Stimulated activated CD4-positive, alpha-beta T cell treated with anti-CD3 and anti-CD28 coated beads, Interleukin-4, amount 100 ng/mL, for 24 hours (primary cell): ENCODE measurements around the gene CCDC61.
A peak's percentile ranks its signal among the peaks of the same experiment; 100 is the strongest.

Experiments
- DNase-seq: peaks from one replicate; pipeline ENCODE4 v3.0.0-alpha.2; 2020

The CCDC61 gene

GRCh38 chr19:45973553-45974338 is 21.5 kb upstream of the CCDC61 start, which contains the start of gene NOVA2:
Gene NOVA2 (minus strand): TSS chr19:45973865. CDS start chr19:45973351, 514 bp downstream.
- peak; percentile 27 for DNase-seq

DNA sequence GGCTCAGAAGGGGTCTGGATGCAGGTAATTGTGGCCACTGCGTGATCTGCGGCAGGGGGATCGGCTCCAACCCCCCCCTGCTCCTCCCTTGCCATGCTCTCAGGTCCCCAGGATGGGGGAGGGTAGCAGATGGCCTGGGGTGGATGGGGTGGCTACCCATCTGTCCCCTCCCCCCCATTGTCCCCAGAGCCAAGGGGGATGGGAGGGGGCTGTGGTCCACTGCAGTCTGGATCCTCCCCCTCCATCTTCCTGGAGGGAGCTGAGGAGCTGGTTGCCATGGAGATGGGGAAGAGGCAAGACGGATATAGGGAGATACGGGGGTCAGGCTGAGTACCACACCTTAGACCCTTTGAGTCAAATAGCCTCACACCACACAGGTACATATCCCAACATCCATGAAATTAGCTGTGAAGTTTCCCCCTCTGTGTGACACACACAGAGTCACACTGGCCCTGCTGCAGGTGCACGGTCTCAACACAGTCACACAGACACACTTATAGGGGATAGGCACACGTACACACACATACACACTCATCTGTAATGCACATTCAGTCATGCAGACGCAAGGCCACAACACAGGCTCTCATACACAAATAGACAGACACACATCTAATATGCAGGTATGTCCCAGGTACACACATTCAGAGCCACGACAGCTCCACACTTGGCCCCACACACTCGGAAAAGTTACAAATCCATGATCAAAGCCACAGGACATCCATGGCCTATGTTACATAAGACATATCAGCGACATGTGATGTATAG is 19.8 kb upstream of the CCDC61 start:
- no peak for DNase-seq

- no peak for DNase-seq
Observed at GRCh38 chr19:45976178-45976577, 19.1 kb upstream of the CCDC61 start.

GRCh38 chr19:45978156-45978555 is 17.1 kb upstream of the CCDC61 start:
- no peak for DNase-seq

- DNase-seq: no peak
Observed at GRCh38 chr19:45981350-45981749, 13.9 kb upstream of the CCDC61 start.

GRCh38 chr19:45985321-45985720 is 9.9 kb upstream of the CCDC61 start:
- DNase-seq: no peak

DNA sequence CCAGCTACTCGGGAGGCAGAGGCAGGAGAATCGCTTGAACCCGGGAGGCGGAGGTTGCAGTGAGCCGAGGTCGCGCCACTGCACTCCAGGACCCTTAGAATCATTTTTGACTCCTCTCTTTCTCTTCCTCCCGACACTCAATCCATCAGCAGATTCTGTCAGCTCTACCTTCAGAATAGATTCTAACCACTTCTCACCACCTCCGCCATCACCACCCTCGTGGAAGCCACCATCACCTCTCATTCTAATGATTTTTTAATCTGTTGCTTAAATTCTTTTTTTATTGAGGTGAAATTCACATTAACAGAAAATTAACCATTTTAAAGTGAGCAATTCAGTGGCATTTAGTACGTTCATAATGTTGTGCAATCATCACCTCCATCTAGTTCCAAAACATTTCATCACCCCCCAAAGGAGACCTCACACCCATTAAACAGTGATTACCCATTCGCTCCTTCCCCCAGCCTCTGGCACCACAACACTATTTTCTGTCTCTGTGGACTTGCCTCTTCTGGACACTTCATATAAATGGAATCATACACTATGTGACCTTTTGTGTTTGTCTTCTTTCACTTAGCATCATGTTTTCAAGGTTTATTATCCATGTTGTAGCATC is 5.0 kb upstream of the CCDC61 start:
- no peak for DNase-seq

DNA sequence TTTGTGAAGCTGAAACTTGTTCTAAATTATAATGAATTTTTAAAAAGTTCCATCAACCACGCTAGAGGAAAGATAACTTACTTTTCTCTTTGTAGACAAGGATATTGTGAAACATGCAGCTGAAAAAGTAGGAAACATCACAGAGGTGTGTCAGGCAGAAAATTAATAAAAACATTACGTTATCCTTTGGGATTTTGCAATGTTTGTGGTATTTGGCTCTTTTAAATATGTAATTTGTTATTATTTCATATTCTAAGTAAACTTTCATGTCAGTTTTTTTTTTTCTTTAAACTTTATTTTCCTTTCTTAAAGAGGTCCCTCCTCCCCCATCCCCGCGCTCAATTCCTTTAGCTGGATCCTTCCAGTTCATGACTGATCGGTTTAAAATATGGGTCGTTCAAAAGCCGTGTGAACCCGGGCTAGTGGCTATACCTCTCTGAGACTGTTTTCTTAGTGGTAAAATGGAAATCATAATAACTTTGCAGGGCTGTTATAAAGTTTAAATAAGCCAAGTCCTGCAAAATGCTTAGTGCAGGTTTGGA is 740 bp upstream of the CCDC61 start:
- DNase-seq: no peak

DNA sequence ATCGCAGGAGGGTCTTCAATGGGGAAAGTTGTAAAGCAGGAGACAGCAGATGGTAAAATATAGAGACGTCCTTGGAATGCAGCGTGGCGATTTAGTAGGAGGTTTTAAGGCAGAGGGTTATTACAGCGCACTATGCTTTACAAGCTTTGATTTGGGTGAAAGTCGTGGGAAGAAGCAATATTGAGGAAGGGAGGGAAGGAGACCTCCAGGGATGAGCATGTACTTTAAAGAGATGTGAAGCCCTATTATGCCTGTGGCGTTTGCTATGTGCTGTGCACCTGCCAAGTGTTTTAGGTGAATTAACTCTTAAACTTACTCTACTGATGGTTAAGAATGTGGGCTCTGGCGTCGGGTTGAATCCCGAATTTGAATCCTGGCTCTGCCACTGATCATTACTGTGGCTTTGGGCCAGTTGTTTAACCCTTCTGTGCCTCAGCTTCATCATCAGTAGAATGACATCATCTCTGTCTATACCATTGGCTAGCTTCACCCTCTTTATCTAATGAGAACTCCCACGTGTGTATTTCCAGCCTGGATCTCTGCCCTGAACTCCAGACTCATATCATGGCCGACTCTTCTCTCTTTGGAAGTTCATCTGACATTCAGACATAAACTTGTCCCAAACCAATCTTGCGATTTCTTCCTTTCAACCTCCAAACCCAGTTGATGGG is 583 bp downstream of the CCDC61 start:
- DNase-seq: no peak

DNA sequence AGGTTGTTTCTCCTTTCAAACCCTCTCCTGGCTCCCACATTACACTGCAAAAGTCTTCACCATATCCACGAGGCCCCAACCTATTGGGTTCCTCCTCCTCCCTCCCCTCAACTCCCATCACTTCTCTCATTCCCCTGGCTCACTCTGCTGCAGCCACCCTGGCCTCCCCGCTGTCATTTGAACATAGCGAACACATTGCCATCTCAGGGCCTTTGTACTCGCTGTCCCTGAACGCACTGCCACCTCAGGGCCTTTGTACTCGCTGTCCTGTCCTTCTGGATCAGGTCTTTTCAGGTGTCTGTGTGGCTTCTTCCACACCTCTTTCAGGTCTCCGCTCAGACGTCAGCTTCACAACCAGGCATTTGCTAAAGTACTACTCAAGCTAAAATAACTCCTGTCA is 1.7 kb downstream of the CCDC61 start:
- DNase-seq: no peak

- DNase-seq: no peak
Observed at GRCh38 chr19:45998834-45999233, 3.6 kb downstream of the CCDC61 start.

DNA sequence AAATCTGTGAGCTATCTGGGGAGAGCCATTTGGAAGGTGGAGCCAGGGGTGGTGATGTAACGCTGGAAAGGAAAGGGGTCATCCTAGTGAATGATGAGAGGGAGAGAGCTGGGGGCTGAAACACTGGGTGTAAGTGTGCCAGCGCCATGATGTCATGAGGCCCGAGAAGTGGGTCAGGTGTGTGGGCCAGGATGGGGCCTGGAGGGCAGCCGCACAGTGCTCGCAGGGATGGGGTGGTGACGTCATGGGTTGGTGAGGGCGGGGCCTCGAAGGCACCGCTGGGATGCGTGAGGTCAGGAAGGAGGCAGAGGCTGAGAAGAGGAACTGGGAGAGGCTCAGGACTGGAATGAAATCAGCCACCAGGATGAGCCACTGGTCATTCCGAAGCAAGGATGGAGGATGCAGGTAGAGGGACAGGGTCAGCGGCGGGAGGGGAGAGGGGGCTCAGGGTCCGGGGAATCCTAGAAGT is 4.4 kb downstream of the CCDC61 start:
- DNase-seq: no peak

- DNase-seq: peak; percentile 59
Observed at GRCh38 chr19:46000491-46001246, 5.4 kb downstream of the CCDC61 start.

DNA sequence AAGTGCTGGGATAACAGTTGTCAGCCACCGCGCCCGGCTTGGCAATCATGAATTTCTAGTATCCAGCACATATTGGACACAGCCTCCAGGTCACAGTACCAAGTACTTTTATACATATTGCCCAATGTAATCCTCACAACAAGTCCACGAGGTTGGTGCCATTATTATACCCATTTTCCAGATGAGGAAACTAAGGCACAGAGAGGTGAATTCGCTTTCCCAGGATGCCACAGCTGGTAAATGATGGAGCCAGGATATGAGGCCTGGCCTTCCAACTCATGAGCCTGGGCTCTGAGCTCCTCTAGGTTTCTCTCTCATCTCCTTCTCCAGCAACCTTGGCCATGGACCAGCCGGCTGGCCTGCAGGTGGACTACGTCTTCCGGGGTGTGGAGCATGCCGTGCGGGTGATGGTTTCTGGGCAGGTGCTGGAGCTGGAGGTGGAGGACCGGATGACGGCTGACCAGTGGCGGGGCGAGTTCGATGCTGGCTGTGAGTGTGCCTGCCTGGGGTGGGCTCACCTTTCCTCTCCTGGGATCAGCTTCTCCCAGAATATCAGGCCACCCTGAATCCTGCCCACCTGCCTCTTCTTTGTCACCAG is 7.5 kb downstream of the CCDC61 start:
- no peak for DNase-seq

DNA sequence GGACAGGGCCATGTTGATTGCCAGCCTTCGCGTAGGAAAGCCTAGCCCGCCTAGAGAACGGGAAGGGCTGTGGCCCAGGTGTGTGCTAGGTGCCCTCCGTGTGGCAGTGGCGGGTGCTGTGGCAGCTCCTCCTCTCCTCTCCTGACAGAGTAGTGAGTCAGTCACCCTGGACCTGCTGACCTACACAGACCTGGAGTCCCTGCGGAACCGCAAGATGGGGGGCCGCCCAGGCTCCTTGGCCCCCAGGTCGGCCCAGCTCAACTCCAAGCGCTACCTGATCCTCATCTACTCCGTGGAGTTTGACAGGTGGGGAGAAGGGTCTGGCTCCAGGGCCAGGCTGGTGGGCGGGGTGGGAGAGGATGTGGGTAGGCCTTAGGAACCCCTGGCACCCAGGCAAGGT is 11.1 kb downstream of the CCDC61 start:
- DNase-seq: no peak

- DNase-seq: peak; percentile 73
Observed at GRCh38 chr19:46009530-46010510, 14.6 kb downstream of the CCDC61 start.

DNA sequence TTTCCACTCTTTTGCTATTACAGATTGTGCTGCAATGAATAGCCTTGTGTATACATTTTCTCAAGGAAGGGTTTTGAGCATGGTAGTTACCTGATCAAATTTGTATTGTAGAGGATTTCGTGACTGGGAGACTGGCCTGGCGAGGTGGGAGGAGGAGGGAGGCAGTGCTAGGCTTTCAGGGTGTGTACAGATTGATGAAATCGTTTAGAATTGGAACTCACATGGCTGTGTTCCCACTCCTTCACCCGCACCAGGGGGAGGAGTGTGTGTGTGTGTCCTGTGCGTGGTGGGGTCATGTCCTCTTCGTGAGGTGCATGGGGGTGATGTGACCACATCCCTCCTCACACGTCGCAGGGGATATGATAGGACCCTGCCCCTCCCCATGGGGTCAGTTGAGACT is 19.3 kb downstream of the CCDC61 start:
- DNase-seq: no peak

- peak; percentile 59 for DNase-seq
Observed at GRCh38 chr19:46014941-46015686, 19.8 kb downstream of the CCDC61 start.

GRCh38 chr19:46015687-46016425 is 20.6 kb downstream of the CCDC61 start:
- peak; percentile 29 for DNase-seq
